Fibroblast of the aortic adventitia (primary cell): ENCODE results near the gene TMEM229B. TPM values are rescaled to one million over a fixed set of nuclear protein-coding genes. Genes with fewer than 3 reads are reported as not detected.

Source experiments
- DNase-seq: peaks from one replicate; pipeline ENCODE4 v3.0.0-alpha.2; 2010; ENCODE audit warnings: low read depth
- H3K4me3 ChIP-seq: 2 replicates; pipeline ENCODE4 v1.5.1; 2011; ENCODE audit warnings: low read depth, mild to moderate bottlenecking, control low read depth, low read length, moderate library complexity
- CTCF ChIP-seq: IDR thresholded peaks from 2 replicates; pipeline ENCODE4 v1.5.1; 2011; ENCODE audit warnings: mild to moderate bottlenecking, low read length, control low read depth, inconsistent platforms; ENCODE audit not compliant: insufficient read depth
- total RNA-seq: library from RNA; depleted of rRNA; stranded (reverse); fragments of >200 nt; gene quantifications from 2 replicates; pipeline ENCODE4 v1.2.3, GENCODE V29; 2012; ENCODE audit warnings: low replicate concordance

The TMEM229B gene
- total RNA-seq, 1 donor: 0.81 TPM

GRCh38 chr14:67449096-67449495, 39.4 kb downstream of the TMEM229B start:
- TF ChIP-seq CTCF: no peak
- H3K4me3 ChIP-seq: no peak overlapping the region
- no peak for DNase-seq

- no peak for DNase-seq
- H3K4me3 ChIP-seq: no peak overlapping the region
- TF ChIP-seq CTCF: no peak
Measured at GRCh38 chr14:67447033-67447381, 41.5 kb downstream of the TMEM229B start.

- no peak for TF ChIP-seq CTCF
- DNase-seq: peak; percentile 41
- H3K4me3 ChIP-seq: no peak overlapping the region
Measured at GRCh38 chr14:67446371-67447032, 42.0 kb downstream of the TMEM229B start.

GRCh38 chr14:67444395-67444794, 44.1 kb downstream of the TMEM229B start:
- H3K4me3 ChIP-seq: no peak overlapping the region
- no peak for TF ChIP-seq CTCF
- no peak for DNase-seq

GRCh38 chr14:67442139-67442906, 46.2 kb downstream of the TMEM229B start:
- no peak overlapping the region for H3K4me3 ChIP-seq
- no peak for TF ChIP-seq CTCF
- DNase-seq: no peak

GRCh38 chr14:67441672-67442071, 46.8 kb downstream of the TMEM229B start:
- H3K4me3 ChIP-seq: no peak overlapping the region
- TF ChIP-seq CTCF: no peak
- no peak for DNase-seq
